Putamen (tissue), 1 donor: ENCODE results near the gene TVP23A.
"Not testable (repeated sequence)": the region's sequence is repeated elsewhere in the genome, so short reads cannot be mapped to it uniquely, and the experiment has no call there.

ENCODE experiments used
- DNase-seq: peaks from one replicate; pipeline ENCODE4 v3.0.0-alpha.2; 2016; ENCODE audit warnings: low spot score

Gene TVP23A

DNA sequence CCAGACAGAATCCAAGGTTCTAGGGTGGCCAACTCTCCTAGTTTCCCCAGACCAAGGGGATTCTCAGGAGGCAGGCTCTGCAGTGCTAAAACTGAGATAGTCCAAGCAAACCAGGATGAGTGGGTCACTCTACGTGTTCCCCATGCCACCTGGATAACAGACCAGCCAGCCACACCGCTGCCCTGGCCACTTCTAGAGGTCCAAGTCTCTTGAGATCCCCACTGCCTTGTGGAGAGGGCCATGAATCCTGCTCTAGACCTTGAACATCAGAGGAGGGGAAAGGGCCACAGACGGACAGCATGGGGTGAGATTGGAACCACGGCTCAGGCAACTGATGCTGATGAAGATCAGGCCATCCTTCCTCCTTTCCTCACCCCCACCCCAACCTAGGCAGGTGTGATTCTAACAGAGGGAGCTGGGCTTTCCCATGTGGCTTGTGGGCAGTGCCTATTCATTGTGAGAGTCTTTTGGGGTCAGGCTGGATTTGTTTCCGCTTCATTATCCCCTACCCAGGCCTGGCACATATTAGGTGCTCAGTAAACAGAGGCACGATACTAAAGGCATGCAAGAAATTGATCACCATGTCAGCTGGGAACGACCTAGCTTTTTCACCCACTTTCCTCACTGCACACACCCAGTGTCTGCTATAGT is 16.8 kb upstream of the TVP23A start:
- DNase-seq: no peak

DNA sequence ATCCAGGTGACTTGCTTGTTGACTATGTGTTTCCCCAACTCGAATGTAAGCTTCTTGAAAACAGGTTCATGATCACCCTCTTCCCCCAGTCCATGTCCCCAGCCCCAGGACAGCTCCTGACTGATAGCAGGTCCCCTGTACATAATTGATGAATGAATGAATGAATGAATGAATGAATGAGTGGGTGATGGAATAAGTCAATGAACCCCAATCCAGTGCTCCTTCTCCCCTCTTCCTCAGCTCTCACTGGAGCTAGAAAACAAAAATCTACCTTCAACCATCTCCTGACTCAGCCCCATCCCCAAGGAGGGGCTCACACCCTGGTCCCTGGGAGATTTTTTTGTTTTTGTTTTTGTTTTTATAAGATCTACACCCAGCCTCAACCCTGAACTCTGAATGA is 16.2 kb upstream of the TVP23A start:
- no peak for DNase-seq

DNA sequence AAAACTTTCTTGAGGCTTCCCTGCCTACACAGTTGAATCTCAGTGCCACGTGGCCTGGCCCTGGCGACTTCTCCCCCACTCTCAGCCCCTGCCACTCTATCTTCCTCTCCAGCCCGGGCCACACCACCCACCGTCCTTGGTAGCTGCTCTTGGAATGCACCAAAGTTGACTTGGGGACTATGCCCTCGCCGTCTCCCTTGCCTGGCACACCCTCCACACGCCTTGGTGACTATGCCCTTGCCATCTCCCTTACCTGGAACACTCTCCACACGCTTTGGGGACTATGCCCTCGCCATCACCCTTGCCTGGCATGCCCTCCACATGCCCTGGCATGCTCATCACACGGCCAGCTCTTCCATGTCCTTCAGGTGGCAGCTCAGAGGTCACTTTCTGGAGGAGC is 15.5 kb upstream of the TVP23A start:
- no peak for DNase-seq

DNA sequence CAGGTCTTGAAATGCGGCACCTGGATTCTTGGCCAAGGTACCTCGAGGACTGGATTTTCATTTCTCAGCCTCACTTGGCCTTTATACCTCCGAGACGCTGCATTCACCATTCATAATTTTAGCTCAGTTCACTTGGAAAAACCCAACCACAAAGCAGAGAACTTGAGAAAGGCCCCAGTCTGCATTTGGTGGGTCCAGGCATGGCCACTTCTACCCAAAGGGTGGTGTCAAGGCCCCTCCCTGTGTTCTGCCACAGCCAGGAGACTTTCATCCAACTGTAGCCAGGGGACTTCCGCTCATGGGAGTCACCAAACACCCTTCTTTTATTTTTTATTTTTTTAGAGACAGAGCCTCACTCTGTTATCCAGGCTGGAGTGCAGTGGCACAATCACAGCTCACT is 14.7 kb upstream of the TVP23A start:
- no peak for DNase-seq

DNA sequence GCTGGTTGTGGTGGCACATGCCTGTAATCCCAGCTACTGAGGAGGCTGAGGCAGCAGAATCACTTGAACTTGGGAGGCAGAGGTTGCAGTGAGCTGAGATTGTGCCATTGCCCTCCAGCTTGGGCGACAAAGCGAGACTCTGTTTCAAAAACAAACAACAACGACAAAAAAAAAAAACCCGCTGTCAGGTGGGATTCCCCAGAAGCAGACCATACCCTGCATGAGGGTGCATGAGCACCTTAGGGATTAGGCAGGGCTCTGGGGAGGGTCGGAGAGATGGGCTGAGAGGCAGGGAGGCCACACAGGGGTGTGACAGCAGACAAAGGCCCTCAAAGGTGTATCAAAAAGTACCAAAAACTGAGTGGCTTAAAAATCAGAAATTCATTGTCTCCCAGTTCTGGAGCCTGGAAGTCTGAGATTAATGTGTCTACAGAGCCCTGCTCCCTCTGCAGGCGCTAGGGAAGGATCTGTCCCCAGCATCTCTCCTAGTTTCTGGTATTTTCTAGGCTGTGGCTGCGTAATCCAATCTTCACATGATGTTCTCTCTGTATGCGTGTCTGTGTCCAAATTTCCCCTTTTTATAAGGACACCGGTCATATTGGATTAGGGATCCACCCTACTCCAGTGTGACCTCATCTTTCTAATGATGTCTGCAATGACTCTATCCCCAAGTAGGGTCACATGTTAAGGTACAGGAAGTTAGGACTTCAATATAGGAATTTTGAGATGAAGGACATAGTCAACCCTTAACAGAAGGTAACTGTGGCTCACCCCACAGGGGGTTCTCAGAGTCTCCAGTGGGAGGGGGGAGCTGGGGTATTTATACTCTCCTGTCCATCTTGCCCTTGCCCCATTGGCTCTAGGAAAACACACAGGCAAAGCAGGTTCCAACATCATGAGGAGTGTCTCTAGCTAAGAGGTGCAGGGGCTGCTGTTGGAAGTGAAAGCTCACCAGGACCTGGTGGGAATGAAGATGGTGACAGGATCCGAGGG is 13.6 kb upstream of the TVP23A start:
- no peak for DNase-seq

DNA sequence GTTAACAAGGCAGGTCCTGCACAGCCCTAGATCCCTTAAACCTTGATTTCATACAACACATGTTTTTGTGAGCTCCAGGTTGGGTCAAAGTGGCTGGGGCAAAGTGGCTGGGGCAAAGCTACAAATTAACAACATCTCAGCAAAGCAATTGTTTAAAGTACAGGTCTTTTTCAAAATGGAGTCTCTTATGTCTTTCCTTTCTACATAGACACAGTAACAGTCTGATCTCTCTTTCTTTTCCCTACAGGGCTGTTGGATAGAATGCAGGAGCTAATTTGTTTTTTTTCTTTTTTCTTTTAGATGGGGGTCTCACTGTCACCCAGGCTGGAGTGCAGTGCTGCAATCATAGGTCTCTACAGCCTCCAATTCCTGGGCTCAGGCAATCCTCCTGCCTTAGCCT is 11.6 kb upstream of the TVP23A start:
- not testable (repeated sequence) for DNase-seq

DNA sequence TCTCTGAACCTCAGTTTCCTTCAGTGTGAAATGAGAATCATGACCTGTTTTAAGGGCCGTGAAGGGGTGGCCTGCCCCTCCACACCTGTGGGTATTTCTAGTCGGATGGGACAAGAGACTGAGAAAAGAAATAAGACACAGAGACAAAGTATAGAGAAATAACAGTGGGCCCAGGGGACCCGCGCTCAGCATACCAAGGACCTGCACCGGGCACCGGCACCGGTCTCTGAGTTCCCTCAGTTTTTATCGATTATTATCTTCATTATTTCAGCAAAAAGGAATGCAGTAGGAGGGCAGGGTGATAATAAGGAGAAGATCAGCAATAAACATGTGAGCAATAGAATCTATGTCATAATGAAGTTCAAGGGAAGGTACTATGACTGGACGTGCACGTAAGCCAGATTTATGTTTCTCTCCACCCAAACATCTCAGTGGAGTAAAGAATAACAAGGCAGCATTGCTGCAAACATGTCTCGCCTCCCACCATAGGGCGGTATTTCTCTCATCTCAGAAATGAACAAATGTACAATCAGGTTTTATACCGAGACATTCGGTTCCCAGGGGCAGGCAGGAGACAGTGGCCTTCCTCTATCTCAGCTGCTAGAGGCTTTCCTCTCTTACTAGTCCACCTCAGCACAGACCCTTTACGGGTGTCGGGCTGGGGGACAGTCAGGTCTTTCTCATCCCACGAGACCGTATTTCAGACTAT is 10.9 kb upstream of the TVP23A start:
- not testable (repeated sequence) for DNase-seq

DNA sequence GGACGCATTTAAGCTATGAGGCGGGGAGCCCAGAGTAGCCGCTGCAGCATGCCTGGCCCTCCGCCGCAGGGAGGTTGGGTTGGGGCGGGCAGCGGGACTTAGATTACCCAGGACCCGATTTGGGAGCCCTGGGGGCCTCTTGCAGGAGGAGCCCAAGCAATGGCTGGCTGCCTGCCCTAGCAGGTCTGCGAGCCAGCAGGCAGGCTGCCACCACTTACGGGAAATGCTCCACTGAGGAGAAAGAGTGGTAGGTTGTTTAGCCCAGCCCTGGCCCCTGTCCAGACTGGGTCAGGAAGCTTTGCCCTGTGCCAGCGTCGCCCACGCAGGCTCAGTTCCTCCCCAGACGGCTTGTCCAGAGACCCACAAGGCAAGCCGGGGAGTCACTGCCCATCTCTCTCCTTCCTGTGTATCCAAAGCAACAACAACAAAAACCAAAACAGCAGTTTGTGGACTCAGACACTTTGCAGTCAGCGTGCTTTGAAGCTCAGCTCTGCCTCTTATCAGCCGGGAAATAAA is 10.3 kb upstream of the TVP23A start:
- DNase-seq: peak; percentile 85

DNA sequence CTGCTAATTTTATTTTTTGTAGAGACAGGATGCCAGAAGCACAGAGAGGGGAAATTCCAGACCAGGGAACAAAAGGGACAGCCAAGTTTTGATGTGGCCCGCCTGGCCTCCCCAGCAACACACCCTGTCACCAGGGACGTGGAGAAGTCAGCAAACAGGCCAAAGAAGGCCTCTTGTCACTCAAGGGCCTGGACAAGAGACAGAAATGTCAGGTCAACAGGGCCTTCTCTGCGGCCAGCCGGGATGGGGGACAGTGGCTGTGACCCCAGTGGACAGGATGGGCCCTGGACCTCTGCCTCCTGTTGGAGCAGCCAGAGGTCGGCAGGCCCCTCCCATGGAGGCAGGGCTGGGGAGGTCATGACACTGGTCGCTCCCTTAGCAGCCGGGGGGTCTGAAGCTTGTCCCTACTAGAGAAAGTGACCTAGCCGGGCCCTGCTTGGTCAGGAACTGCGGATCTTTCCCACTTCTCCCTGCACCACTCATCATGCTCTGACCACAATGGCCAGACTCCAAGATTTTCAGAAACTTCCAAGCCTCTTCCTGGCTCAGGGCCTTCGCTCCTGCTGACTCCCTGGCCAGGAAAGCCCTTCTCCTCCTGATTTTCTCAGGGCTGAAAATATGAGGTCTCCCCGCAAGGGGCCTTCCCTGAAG is 9.2 kb upstream of the TVP23A start:
- peak; percentile 55 for DNase-seq

DNA sequence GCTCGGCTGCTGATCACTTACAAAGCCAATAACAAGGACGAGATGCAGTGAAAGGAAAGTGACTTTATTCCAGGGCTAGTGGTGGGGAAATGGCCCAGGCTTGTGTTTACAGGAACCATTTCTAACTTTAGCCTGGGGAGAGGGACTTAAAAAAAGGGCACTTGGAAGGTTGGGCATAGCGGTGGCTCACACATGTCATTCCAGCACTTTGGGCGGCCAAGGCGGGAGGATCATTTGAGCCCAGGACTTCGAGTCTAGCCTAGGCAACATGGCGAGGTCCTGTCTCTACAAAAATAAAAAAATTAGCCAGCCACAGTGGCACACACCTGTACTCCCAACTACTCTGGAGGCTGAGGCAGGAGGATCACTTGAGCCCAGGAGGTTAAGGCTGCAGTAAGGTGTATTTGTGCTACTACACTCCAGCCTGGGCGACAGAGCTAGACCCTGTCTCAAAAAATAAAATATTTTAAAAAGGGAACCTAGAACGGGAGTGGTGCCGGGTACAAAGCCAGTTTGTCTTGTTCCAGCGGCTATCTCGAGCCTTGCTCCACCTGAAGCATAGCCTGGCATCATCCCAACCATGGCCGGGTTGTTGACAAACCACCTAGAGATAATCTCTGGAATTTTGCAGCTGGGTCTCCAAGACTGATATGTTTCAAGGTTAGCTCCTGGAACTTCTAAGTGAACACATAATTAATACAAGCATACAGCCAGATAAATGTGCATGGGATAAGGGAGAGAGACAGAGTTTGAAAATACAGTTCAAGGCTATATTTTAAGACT is 5.7 kb upstream of the TVP23A start:
- no peak for DNase-seq

DNA sequence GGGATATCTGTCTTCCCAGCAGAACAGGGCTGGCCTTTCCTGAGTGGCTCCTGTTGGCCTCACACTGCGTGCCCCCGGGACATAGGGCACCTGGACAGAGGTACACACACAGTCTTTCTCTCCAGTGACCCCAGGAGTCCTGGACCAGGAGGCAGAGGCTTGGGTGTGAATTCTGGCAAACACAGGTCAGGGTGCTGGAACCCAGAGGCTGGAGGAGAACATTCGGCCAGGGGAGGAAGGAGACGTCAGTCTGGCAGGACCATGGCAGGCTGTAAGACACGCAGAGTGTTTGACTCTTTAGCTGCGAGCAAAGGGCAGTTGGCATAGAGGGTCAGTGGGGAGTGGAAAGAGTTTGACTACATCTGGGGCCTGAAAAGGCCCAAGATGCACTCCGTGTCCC is 4.1 kb upstream of the TVP23A start:
- no peak for DNase-seq

DNA sequence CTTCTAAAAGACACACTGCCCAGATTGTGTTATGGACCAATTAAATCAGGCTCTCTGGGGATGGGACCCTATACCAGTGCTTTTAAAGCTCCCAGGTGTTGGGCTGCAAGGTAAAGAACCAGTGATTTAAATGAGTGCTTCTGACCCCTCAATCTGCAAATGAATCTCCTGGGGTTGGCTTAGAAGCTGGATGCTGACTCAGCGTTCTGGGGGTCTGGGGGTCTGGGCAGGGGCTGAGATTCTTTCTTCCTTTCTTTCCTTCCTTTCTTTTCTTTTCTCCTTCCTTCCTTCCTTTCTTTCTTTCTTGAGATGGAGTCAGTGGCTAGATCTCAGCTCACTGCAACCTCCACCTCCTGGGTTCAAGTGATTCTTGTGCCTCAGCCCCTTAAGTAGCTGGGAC is 2.0 kb upstream of the TVP23A start:
- no peak for DNase-seq

DNA sequence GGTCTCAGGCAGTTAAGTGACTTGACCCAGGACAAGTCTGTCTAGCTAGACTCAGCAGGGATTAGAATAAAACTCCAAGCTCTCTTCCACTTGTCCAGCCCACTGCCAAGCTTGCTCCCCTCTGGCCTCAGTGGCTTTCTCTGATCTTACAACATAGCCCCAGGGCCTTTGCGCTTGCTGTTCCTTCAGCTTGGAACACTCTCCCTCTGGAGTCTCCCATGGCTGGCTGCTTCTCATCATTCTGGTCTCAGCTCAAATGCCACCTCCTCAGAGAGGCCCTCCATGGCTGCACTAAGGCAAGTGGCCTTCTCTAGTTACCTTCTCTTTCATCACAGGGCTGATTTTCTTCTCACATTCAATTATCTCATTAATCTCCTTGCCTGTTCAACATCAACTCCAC is 1.1 kb downstream of the TVP23A start:
- no peak for DNase-seq

DNA sequence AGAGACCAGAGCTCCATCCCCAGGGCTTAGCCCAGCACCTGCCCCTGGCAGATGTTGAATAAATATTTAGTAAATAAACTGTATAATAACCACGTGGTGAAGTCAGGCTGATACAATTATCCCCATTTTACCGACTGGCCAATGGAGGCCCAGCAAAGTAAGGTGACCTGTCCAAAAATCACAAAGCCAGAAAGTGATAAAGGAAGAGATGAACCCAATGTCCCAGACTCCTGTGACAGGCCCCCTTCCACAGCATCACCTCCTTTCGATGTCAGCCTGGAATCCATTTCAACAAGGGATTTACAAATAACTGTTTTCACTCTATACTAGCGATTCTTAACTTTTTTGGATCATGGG is 5.5 kb downstream of the TVP23A start:
- no peak for DNase-seq

DNA sequence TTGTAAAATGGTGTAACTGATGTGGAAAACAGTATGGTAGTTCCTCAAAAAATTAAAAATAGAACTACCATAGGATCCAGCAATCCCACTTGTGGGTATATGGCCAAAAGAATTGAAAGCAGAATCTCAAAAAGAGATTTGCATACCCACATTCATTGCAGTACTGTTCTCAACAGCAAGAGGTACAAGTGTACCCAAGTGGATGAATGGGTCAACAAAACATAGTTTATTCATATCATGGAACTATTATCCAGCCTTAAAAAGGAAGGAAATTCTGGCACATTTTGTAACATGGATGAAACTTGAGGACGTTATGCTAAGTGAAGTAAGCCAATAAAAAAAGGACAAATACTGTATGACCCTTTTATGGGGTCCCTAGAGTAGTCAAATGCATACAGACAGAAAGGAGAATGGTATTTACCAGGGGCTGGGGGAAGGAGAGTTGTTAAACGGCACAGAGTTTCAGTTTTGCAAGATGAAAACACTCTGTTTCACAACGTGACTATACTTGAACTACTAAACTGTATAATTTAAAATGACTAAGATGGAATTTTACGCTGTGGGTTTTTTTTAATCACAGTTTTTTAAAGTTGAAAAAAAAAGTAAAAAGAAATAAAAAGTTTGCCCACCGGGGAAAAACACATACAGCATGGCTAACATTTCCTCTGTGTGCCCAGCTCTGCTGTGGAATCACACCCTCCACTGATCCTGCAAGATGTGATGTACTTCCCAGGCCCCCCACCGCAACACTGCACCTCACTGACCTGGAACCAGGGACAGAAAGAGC is 6.1 kb downstream of the TVP23A start:
- no peak for DNase-seq

DNA sequence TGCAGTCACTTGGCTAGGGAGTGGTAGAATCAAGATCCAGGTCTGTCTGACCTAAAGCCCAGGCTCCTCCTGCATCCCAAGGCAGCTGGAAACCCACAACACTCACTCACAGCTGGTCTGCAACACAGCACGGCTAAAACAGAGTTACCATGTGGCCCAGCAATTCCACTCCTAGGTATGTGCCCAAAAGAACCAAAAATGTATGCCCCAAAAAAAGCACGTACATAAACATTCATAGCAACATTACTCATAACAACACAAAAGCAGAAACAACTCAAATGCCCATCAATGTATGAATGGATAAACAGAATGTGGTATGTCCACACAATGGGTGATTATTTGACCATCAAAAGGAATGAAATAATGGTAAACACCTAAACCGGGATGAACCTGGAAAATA is 8.9 kb downstream of the TVP23A start:
- no peak for DNase-seq

DNA sequence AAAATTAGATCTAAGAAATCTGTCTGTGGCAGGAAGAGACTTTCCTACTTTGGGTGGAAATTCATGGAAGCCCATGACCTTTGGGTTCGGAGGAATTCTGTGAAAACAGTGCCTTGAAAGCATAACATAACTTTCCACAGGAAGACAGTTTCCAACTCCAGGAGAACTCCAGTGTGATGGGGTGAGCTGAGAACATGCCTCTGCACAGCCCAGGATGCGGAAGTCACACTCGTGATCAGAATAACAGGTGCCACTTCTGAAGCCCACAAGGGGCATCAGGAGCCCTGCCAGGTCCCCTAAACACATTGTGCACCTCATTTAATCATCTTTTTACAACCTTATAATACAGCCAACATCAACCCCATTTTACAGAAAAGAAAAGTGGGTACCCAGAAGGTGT is 9.7 kb downstream of the TVP23A start:
- no peak for DNase-seq

DNA sequence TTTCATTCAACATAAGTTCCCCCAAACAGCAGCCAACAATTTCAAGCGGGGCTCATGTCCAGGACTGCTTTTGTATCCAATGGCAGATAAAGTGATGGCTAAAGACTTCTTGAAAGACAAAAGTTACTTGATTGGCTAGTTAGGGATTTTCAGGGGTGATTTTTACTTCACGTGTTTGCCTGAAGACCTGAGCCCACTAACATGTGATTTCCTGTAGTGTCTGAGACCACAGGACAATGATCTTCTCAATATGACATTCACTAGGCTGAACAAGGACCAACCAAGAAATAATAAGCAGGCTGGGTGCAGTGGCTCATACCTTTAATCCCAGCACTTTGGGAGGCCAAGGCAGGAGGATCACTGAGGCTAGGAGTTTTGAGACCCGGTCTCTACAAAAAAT is 10.4 kb downstream of the TVP23A start:
- no peak for DNase-seq

DNA sequence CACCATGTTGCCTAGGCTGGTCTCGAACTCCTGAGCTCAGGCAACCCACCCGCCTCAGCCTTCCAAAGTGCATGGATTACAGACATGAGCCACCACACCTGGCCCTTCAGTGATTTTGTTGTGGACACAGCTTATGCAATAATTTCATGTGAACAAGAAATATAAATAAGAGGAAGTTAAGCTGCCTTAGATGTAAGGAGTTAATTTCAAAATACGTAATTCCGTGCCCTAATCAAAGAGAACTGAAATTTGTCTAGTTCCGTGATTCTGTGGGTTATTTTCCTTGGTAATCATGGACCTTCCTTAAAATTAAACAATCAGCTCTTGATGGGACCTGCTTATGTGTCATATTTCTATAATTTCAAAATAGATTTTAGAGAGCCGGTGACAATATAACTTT is 11.9 kb downstream of the TVP23A start:
- no peak for DNase-seq

DNA sequence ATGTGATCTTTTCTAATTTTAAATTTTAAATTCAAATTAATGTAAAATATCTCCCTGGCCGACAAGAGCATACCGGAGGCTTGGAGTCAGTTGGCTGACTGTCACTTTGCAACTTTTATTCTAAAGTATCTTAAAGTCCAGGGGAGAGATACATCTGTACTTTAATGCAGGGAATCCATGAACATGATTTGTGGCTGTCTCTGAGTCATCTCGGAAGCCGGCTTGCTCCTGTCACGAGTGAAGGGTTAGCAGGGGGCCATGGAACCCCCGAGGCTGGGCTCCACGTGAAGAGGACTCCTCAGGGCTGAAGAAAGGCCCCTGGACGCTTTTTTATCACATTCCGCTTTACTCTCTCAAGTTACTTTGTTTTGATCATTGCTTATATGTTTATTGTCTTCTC is 13.3 kb downstream of the TVP23A start:
- DNase-seq: no peak

DNA sequence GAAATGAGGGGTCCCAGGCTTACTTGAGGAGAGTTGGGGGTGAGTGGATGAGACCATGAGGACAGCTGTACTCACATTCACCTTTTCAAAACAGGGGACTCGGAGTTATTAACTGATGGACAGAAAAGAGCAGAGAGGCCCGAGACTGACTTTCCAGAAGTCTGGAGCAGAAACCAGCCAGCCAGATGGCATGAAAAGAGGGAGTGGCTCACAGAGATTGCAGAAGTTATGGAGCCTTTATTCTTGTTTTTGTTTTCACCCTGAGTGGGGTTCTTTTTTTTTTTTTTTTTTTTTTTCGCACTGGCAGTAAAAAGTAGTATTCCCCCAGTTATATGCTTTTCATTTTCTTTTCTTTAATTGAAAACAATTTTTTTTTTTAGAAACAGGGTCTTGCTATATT is 18.9 kb downstream of the TVP23A start:
- no peak for DNase-seq
